8988T (cell line): ENCODE results near the gene ZBTB7B.

Experiments used
- DNase-seq: peaks from one replicate; pipeline ENCODE4 v3.0.0; 2011

The ZBTB7B gene

DNA sequence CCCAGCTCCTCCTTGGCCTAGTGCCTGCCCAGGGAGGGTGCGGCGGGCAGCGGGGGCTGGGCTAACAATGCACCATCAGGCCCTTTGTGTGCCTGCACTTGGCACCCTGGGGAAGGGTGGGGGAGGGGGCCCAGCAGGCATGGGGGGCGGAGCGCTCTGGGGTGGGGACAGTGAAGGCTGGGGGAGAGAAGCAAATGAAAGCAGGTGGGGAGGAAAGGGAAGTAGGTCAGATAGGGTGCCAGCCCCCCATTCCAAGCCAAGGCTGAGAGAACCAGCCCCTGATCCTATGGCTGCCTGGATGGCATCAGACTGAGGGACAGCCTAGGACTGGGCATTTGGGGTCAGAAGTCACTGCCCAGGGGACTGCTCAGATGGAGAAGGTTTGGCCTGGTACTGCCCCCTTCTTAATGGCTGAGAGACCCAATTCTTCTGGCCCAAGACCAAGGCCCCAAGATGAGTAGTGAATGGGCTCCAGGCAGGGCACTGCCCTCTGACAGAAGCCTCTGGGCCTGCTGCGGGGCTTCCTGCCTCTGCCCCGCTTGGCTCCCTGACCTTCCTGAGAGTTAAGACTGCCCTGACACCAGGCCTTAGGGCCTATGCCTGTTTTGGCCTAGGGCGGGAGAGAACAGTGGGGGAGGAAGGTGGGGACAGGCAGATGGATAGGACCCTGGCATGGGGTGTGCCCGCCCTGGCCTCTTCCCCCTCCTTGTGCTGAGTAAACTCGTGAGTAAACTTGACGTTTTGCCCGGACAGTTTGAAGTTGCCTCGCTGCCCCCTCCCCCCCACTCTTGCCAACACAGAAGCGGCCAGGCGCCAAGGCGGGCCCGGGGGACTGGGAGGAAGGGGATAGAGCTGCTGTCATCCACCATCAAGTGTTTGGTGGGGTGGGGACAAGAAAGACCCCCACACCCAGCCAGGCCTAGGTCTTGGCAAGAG, 2.7 kb downstream of the ZBTB7B start:
- DNase-seq, result no peak

DNA sequence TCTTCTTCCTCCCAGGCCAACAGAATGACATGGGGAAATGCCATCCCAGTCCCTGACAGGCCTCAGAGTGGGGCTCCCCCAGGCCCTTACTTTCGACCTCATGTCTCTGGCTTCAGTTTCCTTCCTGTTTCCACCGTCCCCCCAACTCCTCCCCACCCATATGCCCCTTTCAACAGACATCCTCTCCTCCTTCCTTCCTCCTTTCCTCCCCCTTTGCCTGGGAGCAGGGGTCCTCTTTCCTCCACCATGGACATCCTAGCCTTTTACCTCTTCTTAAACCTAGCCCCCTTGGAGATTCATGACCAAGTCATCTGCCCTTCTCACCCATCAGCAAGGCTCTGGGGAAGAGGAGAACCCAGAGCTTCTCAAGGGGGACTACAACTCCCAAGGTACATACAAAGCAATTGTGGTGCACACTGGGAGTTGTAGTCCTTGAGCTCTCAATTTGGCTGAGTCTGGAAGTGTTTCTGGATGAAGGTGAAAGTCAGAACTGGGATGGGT, 4.0 kb downstream of the ZBTB7B start:
- DNase-seq, result no peak

DNA sequence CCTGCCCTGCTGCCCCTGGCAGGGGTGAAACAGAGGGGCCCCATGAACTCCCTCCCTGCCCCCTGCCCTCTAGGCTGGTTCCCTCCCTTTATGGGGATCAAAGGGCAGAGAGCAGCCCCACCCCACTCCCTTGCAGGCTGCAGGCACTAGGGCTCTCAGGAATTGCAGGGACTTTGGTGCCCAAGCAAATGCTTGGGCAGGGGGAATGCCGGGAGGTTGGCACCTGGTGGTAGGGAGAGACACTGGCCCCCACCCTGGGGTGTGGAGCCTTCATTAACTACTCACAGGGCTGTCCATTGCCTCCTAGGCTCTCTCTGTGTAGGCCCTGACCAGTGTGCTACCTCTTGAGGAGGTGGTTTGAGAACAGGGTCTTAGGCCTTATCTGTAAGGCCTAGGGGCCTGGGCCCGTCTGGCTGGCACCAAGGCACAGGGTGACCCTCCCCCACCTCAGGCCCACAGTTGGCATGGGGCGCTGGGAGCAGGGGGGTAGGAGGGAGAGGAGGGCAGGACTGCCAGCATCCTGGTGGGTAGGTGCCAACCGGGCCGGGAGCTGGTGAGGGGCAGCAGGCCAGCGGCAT, 4.7 kb downstream of the ZBTB7B start:
- no peak for DNase-seq

DNA sequence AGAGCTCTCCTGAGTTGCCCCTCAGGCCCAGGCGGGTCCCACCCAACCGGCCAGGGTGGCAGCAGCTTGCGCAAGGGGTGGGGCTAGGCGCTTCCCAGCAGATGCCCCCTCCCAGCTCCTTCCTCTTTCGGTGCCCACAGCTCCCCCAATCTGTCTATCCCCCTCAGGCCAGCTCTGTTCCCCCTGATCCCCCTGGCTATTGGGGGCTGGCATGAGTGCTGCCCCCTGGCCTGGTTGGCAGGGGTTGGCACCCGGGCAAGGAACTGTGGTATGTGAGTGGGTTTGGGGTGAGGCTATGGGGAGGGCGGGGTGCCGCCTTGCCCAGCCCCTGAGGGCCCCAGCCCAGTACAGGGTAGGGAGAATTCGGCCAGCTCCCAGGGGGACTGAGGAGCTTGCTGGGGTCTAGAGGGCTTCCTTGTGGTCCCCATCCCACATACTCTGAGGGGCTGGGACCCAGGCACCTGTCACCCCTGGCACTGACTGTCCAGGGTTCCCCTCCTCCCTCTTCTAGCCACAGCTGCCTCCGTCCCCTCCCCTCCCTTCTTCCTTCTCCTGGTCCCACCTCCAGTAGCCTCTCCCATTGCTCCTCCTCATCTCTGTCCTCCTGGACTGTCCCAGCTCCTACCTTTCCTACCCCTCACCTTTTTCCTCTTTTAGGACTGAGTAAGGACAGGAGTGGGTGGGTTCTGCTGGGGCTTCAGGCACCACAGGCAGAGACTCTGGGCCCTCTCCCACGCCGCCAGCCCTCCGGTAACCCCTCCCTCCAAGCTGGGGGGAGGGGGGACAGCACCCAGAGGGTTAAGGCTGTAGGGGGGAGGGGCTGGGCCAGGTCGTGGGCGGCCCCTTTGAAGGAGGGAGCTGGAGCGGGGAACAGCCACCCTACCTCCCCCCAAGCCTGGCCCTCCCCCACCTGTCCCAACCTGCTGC, 5.7 kb downstream of the ZBTB7B start:
- DNase-seq, result no peak

DNA sequence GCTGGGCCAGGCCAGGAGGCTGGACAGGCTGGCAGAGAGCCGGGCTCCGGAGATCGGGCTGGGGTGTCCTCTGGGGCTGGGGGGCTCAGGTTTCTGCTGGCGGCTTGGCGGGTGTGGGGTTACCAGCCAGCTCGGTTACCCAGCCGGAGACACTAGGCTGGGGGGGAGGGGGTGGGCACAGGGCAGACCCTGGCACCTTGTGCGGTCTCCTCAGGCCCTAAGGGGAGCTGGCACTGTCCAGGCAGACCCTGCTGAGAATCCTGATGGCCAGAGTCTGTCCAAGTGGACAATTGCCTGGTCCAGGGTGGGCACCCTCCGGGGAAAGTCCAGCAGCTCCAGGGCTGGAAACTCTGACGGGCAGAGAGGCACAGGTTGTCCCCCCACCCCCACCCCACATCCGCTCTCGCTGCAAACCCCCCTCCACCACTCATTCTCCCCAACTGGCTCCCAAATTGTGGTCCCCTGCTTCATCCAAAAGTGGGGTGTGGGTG, 6.7 kb downstream of the ZBTB7B start:
- no peak for DNase-seq

DNA sequence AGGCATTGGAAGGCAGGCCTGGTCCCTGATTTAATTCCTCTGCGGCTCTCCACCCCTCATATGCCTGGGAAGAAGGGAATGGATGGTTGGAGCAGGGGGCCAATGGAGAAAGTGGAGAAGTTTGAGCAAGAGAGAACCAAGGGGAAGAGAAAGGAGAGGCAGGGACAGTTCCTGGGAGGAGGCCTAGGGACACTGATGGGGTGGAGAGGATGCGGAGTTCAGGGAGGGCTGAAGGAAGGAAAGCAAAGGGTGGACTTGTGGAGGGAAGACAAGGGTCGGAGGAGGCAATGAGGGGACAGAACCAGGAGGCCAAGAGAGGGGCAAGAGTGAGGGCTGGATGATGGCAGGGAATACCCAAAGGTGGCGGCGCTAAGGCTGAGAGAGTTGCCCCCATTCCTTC, 7.1 kb downstream of the ZBTB7B start:
- DNase-seq, result no peak

DNA sequence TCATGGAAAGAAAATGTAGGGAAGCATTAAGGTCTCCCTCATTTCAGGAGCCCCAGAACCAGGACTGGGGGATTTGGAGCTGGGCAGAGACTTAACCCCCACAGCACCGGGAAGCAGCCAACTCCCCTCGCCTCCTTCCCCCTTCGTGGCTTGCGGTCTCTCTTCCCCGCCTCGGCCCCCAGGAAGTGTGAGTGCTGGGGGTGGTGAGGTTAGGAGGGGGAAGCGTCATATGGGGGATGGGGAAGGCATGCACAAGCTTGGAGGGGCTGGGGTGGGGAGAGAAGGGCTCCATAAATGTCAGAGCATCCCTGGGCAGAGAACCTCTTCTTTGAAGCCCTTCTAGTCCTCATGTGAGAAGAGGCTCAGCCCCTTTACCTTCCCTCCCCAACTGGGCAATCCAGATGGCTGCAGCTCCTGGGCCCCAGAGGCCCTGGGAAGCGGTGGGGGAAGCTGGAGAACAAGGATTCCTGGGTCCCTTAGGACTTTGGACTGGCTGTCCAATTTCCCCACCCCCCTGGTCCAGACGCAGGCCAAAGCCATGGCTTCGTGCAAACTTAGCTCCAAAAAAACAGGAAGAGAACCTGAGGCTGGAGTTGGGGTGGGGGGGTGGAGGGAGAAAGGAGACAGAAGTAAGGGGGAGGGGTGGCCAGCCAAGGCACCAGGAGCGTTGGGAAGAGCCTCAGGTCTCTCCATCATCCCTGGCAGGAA, 7.8 kb downstream of the ZBTB7B start:
- DNase-seq, result no peak

DNA sequence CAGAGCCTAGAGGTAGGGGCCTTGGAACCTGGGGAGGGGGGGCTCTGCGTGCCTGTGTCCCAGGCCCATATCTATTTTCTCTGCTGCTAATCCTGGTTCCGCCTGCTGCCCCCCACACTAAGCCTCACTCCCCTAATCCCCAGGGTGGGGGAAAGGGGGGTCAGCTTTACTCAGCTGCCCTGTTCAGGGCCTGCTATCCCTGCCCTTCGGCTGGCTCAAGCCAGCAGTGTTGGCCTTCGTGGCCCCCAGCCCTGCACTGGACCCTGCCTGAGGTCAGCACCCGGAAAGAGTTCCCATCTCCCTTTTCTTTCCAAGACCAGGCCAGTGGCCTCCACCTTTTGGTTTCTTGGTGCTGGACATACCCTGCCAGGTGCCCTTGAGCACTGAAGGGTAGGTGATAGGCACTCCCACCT, 8.4 kb downstream of the ZBTB7B start:
- DNase-seq, result no peak

DNA sequence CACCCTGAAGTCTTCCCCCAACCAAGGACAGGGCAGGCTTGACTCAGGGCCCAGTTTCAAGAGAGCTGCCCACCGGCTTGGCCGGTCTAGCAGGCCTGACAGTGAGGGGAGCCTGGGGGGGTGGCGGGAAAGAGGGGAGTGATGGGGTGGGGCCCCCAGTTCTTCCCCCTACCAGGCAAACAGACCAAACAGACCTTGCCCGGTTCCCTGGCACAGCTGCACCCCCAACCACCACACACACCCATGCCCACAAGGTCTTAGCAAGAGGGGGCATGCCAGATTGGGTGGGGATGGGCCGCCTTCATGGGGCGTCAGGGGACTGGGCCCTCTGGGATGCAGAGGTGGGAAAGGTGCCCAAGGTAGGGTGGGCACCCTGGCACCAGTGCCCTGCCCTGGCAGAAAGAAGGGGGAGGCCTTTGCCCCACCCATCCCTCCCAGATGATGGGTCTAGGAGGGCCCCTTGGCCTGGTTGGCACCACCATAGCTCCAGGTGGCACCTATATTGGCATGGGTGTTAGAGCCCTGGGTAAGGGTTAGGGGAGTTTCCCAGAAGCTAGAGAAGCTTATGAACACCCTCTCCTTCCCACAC, 8.9 kb downstream of the ZBTB7B start:
- DNase-seq, result no peak

DNA sequence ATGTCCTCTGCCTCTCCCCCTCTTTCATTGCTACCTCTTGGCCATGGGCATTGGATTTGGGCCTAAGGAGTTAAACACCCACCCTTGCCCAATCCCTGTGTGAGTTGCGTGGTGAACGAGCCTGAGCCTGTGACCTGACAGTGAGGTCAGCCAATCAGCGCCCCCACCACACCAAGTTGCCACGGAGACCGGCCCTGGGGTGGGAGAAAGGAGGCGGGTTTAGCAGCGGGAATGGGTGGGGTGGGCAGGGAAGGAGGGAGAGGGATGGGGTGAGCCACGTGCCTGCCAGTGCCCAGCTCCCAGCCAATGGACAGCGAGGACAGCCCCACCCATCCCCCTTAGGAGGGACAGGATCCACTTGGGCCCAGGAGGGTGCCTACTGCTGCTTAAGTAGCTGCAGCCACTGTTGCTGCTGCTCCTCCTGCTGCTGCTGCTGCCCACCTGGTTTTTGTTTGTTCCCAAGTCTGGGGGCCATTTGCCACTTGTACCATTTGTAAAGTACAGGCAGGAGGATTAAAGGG, 9.5 kb downstream of the ZBTB7B start:
- DNase-seq, result no peak

DNA sequence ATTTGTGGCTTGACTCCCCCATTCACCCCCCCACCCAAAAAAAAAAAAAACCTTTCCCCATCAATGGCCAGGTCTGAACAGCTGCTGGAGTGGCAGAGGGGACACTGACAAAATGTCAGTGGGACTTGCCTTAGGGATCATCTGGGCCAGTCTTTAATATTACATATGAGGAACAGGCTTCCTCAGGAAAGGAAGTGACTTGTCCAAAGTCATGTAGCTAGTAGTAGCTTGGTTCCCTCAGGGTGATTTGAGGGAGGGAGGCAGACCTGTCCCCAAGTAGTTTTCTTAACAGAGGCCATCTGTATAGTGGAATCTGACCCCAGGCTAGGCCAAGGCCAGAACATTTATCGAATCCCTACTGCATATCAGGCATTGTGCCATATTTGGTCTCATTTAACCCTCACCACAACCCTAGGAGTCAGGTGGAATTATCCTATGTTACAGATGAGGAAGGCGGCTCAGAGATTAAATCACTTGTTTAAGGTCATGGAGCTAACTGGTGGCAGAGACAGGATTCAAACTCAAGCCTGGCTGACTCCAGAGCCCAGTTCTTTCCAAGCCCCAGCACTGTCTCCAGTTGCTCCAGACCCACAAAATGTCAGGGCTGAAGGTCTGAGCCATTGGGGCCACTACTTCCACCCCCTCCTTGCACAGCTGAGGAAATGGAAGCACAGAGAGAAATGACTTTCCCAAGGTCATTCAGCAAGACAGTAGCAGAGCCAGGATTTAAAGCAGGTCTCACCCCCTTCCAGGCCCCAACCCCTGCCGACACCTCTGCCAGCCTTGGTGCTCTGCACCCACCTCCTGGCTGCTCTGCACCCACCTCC, 10.4 kb downstream of the ZBTB7B start:
- no peak for DNase-seq

DNA sequence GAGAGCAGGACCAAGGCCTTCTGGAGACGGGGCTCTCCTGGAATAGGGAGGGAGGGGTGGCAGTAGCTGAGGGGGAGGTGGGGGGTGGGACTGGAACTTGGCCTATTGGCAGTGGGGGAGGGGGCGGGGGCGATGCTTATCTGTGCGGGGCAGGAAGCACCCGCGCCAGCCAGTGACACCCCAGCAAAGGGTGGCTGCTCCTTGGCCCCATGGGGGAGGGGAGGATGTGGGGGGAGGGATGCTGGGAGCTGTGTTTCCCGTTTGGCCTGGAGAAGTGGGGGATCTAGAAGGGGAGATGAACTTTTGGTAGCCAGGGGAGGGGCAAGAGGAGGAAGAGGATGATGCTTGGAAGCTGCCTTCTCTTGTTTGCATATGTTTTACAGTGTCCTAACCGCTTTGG, 11.0 kb downstream of the ZBTB7B start:
- DNase-seq, result no peak

DNA sequence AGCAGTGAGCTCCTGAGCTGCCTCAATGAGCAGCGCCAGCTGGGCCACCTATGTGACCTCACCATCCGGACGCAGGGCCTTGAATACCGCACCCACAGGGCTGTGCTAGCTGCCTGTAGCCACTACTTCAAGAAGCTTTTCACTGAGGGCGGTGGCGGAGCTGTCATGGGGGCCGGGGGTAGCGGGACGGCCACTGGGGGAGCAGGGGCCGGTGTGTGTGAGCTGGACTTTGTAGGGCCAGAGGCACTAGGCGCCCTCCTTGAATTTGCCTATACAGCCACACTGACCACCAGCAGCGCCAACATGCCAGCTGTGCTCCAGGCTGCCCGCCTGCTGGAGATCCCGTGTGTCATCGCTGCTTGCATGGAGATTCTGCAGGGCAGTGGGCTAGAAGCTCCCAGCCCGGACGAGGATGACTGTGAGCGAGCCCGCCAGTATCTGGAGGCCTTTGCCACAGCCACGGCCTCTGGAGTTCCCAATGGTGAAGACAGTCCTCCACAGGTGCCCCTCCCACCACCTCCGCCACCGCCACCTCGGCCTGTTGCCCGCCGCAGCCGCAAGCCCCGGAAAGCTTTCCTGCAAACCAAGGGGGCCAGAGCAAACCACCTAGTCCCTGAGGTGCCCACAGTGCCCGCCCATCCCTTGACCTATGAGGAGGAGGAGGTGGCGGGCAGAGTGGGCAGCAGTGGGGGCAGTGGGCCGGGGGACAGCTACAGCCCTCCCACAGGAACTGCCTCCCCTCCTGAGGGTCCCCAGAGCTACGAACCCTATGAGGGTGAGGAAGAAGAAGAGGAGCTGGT, 12.3 kb downstream of the ZBTB7B start:
- no peak for DNase-seq

DNA sequence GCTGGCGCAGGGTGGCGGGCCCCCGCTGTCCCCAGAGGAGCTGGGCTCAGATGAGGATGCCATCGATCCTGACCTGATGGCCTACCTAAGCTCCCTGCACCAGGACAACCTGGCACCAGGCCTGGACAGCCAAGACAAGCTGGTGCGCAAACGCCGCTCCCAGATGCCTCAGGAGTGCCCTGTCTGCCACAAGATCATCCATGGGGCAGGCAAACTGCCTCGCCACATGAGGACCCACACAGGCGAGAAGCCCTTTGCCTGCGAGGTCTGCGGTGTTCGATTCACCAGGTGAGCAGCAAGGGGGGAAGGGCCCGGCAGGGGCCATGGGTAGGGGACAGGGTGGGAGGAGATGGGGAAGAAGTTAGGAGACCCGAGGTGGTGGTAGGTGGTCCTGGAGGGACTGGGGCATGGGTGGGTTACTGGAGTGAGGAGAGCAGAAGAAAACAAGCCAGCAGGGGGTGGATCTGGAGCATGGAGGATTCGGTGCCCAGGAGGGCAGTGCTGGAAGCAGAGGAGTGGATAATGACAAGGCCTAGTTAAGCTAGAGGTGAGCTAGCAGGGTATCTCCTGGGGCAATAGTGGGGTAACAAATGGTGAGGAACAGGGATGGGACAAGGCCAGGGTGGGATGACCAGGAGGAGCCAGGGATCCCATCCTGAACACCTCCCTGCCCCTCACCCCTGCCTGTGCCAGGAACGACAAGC, 13.1 kb downstream of the ZBTB7B start:
- DNase-seq, result no peak

DNA sequence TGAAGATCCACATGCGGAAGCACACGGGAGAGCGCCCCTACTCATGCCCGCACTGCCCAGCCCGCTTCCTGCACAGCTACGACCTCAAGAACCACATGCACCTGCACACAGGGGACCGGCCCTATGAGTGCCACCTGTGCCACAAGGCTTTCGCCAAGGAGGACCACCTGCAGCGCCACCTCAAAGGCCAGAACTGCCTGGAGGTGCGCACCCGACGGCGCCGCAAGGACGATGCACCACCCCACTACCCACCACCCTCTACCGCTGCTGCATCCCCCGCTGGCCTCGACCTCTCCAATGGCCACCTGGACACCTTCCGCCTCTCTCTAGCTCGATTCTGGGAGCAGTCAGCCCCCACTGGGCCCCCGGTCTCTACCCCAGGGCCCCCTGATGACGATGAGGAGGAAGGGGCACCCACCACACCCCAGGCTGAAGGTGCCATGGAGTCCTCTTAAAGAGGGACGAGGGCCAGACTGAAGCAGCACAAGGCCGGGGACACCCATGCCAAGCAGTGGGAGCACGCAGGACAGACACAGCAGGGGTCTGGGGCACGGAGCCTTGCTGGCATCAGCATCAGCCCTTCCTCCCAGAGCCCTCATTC, 13.7 kb downstream of the ZBTB7B start:
- no peak for DNase-seq

DNA sequence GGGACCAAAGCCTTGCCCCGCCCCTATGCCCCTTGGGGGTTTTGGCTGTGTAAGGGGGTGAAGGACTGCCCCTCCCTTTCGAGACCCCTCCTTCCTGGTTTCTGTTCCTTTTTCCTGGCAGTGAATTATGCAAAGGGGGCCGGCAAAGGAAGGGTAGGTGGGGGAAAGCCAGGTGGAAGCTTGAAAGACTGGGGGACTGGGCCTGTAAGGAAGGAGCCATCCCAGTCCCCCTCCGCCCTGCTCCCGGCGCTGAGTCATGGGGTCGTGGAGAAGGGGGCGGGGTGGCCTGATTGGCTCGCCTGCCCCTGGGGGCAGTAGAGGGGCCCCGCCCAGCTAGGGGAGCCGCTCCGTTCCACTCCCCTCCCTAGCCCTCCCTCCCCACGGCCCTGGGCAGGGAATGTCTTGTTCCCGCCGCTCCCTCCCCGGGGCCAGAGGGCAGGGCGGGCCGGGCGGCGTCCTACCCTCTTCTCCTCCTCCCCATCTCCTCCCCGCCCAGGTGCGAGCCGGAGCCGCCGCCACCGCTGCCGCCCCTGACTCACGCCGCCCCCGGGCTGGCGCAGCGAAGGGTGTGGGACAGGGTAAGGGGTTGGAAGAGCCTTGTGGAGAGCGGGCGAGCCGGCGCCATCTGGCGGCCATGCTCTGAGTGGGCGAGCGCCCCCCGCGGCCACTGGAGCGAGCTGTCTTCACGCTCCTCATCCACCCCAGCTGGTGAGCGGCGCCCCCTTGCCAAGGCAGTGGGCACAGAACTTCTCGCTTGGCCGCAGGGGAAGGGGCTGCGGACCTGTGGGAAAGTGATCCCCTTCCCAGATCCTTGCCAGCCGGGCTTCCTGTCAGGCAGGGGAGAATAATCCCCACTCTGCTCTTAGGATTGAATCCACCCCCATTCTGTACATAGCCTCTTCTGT, 14.7 kb downstream of the ZBTB7B start:
- DNase-seq, result peak; percentile 86

DNA sequence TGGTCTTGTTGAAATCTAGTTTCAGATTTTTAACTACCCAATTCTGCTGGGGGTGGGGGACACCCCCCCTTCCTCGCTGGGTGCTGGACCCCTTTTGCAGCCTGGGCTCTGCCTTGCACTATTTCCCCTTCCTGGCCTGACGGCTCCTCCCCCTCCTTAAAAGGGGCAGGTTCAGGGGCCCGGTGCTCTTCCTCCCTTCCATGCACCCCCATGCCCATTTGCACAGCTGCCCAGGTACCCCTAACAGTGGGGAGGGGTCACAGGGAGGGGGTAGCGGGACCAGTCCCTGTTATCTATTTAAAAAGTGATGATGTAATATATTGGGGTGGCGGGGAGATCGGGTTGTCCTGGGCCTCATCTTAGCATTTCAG, 15.3 kb downstream of the ZBTB7B start:
- no peak for DNase-seq
